Right lobe of liver (tissue), 6 donors: ENCODE measurements around the gene FADS3. TPM values are rescaled to one million over a fixed set of nuclear protein-coding genes. Genes with fewer than 3 reads are reported as not detected.

Experiments
- ATAC-seq, 4 donors: fragments of 200-7000 bp; cut with Tn5 transposase; one replicate each; pipeline ENCODE4 v1.9.1; 2020; ENCODE audit warnings: mild to moderate bottlenecking in 4 of 4, moderate library complexity in 4 of 4
- DNase-seq, 3 donors: peaks; one replicate each; pipeline ENCODE4 v3.0.0-alpha.2; 2020
- H3K27ac ChIP-seq, 3 donors: fragments of 200-600 bp; one replicate each; pipeline ENCODE4 v1.8.0; 2022
- H3K27me3 ChIP-seq, 2 donors: fragments of 200-600 bp; one replicate each; pipeline ENCODE4 v1.8.0; 2022
- H3K36me3 ChIP-seq, 4 donors: fragments of 200-600 bp; sonication (generic) in 1 of 4; one replicate each; pipeline versions ENCODE4 v1.5.1 to v1.8.0; 2017 to 2022; ENCODE audit warnings: control low read depth in 1 of 4
- H3K4me1 ChIP-seq, 4 donors: fragments of 200-600 bp; sonication (generic) in 1 of 4; one replicate each; pipeline versions ENCODE4 v1.5.1 to v1.8.0; 2017 to 2022; ENCODE audit warnings: control low read depth in 1 of 4
- H3K4me3 ChIP-seq, 3 donors: fragments of 200-600 bp; one replicate each; pipeline ENCODE4 v1.8.0; 2022
- H3K9me3 ChIP-seq, 4 donors: fragments of 200-600 bp; sonication (generic) in 1 of 4; one replicate each; pipeline versions ENCODE4 v1.5.1 to v1.8.0; 2017 to 2022; ENCODE audit warnings: control low read depth in 1 of 4
- POLR2A ChIP-seq: fragments of 450-650 bp; IDR thresholded peaks from one replicate; pipeline ENCODE4 v1.6.1; 2017; ENCODE audit warnings: antibody characterized with exemption, mild to moderate bottlenecking
- WGBS: methylation state at CpG from one replicate; pipeline ENCODE4 v1.1.6; 2018; ENCODE audit warnings: low coverage, low lambda C conversion rate; ENCODE audit not compliant: insufficient coverage; ENCODE audit errors: missing lambda C conversion rate; 5-methylcytosine and 5-hydroxymethylcytosine counted together
- intact Hi-C, 2 donors: fragments of 100-400 bp; cut with DNase I; formaldehyde crosslinking; loops; one replicate each; pipeline versions ENCODE4 v1.11.2 to v1.14.1; 2022
- total RNA-seq, 6 experiments: library from RNA; depleted of rRNA in 2 of 6; stranded (reverse); fragments of >200 nt in 2 of 6; fragmentation: NEBNext Ultra II Directional in 3 of 6; extraction: Animal tissue kit (Norgen Biotek cat#: 25700) in 3 of 6; gene quantifications; one replicate each; pipeline versions ENCODE4 v1.1.0 to v1.2.4, GENCODE V29; 2016 to 2023
- TF ChIP-seq, protein P1 (sequence below), 4 donors: fragments of 200-600 bp in 3 of 4; fragments of 450-650 bp in 1 of 4; IDR thresholded peaks; one replicate each; pipeline versions ENCODE4 v1.5.1 to v1.8.0; 2016 to 2022; ENCODE audit warnings: antibody characterized with exemption in 4 of 4, mild to moderate bottlenecking in 2 of 4
- donor health status: DM: no; HTN: yes; CAD: no.
- donor health status: DM: no; HTN: no; CAD: no.
- donor health status: DM: no; HTN: no; CAD: no.
- donor health status: DM: no; HTN: yes; CAD: no.
- donor health status: DM: no; HTN: yes; CAD: no.

The FADS3 gene
- total RNA-seq, 6 experiments from 2014 or later, result 13.0 to 69.8 (median 22.7) TPM

DNA sequence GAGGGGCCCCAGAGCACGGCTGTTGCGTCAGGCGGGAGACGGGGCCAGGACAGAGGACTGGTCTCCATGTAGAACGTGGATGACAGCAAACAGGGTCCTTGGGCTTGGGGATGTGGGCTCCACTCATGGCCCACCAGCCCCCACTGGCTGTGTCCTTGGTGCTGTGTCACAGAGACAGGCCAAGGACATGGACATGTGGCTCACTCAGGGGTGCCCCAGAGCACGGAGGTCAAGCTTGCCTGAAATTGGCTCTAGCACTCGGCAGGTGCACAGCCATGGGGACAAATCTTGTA, 48.9 kb downstream of the FADS3 start:
- Histone ChIP-seq H3K27ac (no peak overlapping the region), H3K4me1 (peaks cover 0 to 13% (median 0%) of the 10 kb centered on the region in 4 donors), H3K9me3 (no peaks in the 10 kb centered on the region), H3K4me3 (no peak overlapping the region), H3K36me3 (peaks cover 0 to 11% (median 0%) of the 10 kb centered on the region in 4 donors), H3K27me3 (no peaks in the 10 kb centered on the region)
- TF ChIP-seq POLR2A, result no peak
- TF ChIP-seq, protein P1, sequence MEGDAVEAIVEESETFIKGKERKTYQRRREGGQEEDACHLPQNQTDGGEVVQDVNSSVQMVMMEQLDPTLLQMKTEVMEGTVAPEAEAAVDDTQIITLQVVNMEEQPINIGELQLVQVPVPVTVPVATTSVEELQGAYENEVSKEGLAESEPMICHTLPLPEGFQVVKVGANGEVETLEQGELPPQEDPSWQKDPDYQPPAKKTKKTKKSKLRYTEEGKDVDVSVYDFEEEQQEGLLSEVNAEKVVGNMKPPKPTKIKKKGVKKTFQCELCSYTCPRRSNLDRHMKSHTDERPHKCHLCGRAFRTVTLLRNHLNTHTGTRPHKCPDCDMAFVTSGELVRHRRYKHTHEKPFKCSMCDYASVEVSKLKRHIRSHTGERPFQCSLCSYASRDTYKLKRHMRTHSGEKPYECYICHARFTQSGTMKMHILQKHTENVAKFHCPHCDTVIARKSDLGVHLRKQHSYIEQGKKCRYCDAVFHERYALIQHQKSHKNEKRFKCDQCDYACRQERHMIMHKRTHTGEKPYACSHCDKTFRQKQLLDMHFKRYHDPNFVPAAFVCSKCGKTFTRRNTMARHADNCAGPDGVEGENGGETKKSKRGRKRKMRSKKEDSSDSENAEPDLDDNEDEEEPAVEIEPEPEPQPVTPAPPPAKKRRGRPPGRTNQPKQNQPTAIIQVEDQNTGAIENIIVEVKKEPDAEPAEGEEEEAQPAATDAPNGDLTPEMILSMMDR (IDR thresholded peaks at IDR 0.05), result no peak
- intact Hi-C loops, result no loop called here
- ATAC-seq (no peak), DNase-seq (no peak)
- WGBS, result no CpG with 5 or more reads among the region's 7 CpGs

DNA sequence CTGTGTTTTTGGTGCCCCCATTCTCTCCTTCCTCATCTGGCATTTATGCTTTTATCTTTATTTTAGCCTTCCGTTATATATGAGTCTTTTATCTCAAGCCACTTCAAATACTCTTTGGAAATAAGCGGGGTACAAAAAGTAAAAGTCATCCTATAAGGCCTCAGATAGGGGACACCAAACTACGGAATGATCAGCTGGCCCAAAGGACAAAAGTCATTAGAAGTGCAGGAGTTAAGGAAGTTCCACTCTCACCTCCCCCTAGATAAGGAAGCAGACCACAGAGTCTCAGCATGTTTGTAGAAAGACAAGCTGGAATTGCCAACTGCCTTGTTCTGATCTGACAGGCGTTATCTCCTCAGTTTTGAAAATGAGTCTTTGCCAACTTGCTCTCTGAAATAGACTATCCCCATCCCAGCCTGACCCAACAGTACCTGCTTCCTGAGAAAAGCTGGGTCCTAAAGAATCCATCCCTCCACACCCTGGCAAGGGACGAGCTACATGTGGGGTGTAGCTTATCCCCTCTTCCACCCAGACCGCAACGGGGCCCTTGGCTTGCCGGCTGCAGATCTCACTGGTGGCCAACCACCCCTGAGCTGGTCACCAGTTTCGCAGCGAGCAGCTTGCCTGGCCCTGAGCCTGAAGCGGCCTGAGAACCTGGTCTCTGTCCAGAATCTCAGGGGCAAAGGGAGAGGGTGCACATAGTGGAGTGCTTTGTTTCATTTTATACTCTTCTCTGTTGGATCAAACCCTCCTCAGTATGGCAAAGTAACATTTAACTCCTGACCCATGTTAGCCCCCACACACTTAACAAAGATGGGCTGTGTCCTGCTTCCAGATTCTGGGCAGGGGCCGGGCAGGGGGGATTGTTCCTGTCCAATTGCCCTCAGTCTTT, 49.5 kb downstream of the FADS3 start:
- Histone ChIP-seq H3K9me3 (no peaks in the 10 kb centered on the region), H3K4me3 (no peak overlapping the region), H3K36me3 (peaks cover 0 to 11% (median 0%) of the 10 kb centered on the region in 4 donors), H3K4me1 (peaks cover 0 to 13% (median 0%) of the 10 kb centered on the region in 4 donors), H3K27me3 (no peaks in the 10 kb centered on the region), H3K27ac (no peak overlapping the region)
- ATAC-seq (peak; percentile 14 to 61 (median 38)), DNase-seq (no peak)
- TF ChIP-seq POLR2A, result no peak
- TF ChIP-seq, protein P1 (IDR thresholded peaks at IDR 0.05), result no peak
- intact Hi-C loops, result no loop called here
- 48% methylated on average over 7 of the region's 12 CpGs for WGBS

DNA sequence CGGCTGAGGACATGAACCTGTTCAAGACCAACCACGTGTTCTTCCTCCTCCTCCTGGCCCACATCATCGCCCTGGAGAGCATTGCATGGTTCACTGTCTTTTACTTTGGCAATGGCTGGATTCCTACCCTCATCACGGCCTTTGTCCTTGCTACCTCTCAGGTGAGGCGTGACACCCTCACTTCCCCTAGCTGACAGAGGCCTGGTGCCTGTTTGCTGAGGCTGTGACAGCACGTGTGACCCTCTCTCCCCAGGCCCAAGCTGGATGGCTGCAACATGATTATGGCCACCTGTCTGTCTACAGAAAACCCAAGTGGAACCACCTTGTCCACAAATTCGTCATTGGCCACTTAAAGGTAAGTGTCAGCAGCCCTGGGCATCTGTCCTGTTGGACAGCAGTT, 51.0 kb downstream of the FADS3 start:
- ATAC-seq, result no peak
- no peak overlapping the region for H3K27ac ChIP-seq
- WGBS, result 72% methylated on average over 6 of the region's 7 CpGs
- H3K4me1 ChIP-seq, result peaks cover 0 to under 1% (median 0%) of the 10 kb centered on the region in 4 donors
- intact Hi-C loops, result no loop called here
- no peak overlapping the region for H3K4me3 ChIP-seq
- H3K36me3 ChIP-seq, result peaks cover 0 to 11% (median 0%) of the 10 kb centered on the region in 4 donors
- no peak for DNase-seq
- H3K9me3 ChIP-seq, result no peaks in the 10 kb centered on the region
- no peaks in the 10 kb centered on the region for H3K27me3 ChIP-seq
- no peak for TF ChIP-seq POLR2A
- TF ChIP-seq, protein P1 (IDR thresholded peaks at IDR 0.05), result no peak

DNA sequence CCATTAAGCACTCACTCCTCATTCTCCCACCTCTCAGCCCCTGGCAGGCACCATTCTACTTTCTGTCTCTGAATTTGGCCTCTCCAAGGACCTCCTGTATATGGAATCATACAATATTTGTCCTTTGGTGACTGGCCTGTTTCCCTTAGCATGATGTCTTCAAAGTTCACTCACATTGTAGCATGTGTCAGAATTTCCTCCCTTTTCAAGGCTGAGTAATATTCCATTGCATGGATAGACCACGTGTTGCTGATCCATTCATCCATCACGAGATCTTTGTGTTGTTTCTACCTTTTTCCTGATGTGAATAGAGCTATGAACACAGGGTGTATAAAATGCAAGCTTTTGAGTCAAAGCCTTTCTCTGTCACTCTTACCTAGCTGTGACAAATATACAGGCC, 51.6 kb downstream of the FADS3 start:
- no peaks in the 10 kb centered on the region for H3K9me3 ChIP-seq
- WGBS, result 94% methylated on average over 2 of the region's 2 CpGs
- no peak for TF ChIP-seq POLR2A
- TF ChIP-seq, protein P1 (IDR thresholded peaks at IDR 0.05), result no peak

More for the DNA sequence above, 51.6 kb downstream of the FADS3 start:
- H3K4me3 ChIP-seq, result no peak overlapping the region
- no peaks in the 10 kb centered on the region for H3K27me3 ChIP-seq
- H3K4me1 ChIP-seq, result no peaks in the 10 kb centered on the region
- no peak overlapping the region for H3K27ac ChIP-seq
- no peak for DNase-seq
- ATAC-seq, result no peak
- peaks cover 0 to 11% (median 0%) of the 10 kb centered on the region in 4 donors for H3K36me3 ChIP-seq
- intact Hi-C loops, result no loop called here
